GM12872 (cell line): ENCODE measurements around the gene FBXL7.

Experiments
- TF ChIP-seq, protein P1 (sequence below): IDR thresholded peaks from 3 replicates; pipeline ENCODE4 v1.5.1; 2011; ENCODE audit warnings: low read depth, mild to moderate bottlenecking, low read length, moderate library complexity; ENCODE audit not compliant: insufficient read depth

FBXL7 gene

DNA sequence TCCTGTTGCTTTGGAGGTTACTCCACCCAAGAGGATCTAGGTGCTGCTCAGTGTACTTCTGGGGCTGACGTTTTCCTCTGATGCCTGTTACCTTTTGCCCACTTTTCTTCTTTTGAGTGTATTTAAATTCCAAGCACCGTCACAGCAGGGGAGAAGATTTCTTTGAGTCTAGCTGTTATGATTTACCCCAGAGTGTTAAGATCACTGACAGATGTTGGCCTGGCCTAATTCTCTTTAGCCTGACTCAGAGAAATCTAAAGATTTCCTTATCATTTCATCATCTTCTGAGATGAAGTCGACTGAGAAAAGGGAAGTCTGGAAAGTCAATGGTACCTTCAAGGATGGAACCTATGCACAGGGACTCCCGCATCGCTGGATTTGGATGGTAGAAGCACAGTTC lies 191.5 kb downstream of the FBXL7 start:
- TF ChIP-seq, protein P1, sequence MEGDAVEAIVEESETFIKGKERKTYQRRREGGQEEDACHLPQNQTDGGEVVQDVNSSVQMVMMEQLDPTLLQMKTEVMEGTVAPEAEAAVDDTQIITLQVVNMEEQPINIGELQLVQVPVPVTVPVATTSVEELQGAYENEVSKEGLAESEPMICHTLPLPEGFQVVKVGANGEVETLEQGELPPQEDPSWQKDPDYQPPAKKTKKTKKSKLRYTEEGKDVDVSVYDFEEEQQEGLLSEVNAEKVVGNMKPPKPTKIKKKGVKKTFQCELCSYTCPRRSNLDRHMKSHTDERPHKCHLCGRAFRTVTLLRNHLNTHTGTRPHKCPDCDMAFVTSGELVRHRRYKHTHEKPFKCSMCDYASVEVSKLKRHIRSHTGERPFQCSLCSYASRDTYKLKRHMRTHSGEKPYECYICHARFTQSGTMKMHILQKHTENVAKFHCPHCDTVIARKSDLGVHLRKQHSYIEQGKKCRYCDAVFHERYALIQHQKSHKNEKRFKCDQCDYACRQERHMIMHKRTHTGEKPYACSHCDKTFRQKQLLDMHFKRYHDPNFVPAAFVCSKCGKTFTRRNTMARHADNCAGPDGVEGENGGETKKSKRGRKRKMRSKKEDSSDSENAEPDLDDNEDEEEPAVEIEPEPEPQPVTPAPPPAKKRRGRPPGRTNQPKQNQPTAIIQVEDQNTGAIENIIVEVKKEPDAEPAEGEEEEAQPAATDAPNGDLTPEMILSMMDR = no peak

DNA sequence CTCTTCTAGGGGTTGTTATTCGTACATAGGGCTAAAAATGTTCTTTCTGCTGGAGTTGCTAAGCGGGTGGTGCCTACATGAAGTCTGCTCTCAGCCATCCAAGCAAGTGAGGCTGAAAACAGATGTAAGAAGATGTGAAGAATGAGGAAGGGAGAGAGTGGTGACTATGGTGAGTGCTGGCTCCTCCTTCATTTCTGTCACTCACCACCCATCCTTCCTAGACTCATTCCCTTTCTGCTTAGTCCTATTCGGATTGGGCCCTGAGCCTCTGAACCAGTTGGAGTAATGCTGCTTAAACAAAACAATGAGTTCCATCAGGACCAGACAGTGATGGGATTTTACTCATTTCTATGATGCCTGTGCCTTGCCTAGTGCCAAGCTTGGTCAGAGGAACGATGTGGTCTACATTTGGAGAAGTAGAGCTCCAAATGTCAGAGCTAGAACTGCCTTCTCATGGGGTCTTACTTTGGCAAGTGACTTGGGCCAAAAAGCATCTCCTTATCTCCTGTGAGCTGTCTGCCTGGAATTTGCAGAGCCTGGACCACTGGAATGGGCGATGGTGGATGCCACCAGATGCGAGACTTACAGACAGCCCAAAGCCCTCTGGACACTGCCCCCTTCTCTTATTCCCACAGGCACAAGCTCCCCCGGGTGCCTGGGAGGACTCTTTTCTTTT lies 192.9 kb downstream of the FBXL7 start:
- TF ChIP-seq, protein P1 = no peak

GRCh38 chr5:15693382-15693728 lies 193.4 kb downstream of the FBXL7 start:
- TF ChIP-seq, protein P1 = no peak

DNA sequence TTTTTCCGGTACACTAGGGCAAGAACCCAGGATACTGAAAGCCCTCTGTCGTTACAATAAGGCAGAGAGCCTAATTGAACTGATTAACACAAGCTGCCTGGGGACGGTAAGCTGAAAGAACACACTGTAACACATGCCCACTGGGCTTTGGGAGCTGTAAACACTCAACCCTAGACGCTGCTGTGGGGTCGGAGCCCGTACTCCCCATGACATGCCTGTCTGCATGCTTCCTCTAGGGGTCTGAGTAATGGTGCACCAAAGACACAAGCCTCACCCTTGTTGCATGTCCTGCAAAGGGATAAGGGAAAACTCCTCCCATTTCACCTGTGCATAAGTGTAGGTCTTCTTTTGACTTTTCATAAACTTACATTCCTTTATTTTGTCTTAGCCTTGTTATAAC lies 194.0 kb downstream of the FBXL7 start:
- TF ChIP-seq, protein P1 = no peak

DNA sequence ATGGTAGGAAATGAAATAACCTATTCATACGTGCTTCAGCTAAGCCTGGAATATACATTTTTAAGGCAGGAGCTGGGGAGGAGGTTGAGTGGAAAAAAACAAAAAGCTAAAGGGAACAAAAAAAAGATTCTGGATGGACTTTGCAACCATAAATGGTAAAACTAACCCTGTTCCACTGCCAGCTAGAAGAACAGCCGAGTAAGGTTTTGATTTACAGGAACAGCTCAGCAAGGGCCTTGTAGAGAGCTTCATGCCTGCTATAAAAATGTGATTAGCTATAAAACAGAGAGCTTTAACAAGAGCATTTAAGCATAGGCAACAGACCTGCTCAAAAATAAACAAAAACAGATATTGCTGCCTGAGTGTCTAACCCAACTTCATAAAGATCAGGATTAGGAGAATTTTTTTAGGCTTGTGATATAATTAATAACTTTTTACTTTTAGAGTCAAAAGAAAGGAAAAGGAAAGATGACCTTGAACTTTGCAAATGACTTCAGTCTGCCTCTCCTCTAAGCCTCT lies 194.8 kb downstream of the FBXL7 start:
- TF ChIP-seq, protein P1 = no peak

- TF ChIP-seq, protein P1 = no peak
Measured at GRCh38 chr5:15695215-15695731, 195.3 kb downstream of the FBXL7 start.

DNA sequence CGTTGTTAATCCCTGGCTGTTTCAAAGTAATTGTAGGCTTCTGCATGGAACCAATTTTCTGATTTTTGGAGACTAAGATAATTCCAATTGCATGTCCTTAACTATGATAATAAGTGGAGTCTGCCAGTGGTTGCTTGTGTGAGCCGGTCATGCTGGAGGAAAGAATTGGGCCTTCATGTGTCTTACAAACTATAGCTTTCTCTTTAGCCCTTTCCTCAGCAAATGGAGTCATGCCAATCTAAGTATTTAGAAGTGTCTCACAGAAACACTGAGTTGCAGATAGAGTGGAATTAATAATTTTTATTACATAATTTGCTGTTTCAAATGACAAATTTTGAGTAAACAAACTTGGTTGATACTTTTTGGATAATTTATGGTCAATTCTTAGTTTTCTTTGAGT lies 200.4 kb downstream of the FBXL7 start:
- TF ChIP-seq, protein P1 = no peak
